SK-N-SH treated with all-trans-retinoic acid at 6 μM for 48 hours (cell line): ENCODE measurements around the gene CD68.

ENCODE experiments used
- ARNTL ChIP-seq: fragments of 450-650 bp; formaldehyde crosslinking; IDR thresholded peaks from 2 replicates; pipeline ENCODE4 v1.5.0; 2020; ENCODE audit warnings: low read depth, mild to moderate bottlenecking, moderate library complexity, borderline replicate concordance
- PPARA ChIP-seq: fragments of 250-450 bp; sonication (Bioruptor Pico); IDR thresholded peaks from 2 replicates; pipeline ENCODE4 v1.5.0; 2020; ENCODE audit warnings: mild to moderate bottlenecking, borderline replicate concordance
- RARB ChIP-seq: fragments of 250-450 bp; sonication (Bioruptor Pico); IDR thresholded peaks from 2 replicates; pipeline ENCODE4 v1.8.0; 2021; ENCODE audit warnings: mild to moderate bottlenecking, moderate library complexity
- TOX ChIP-seq: fragments of 250-450 bp; sonication (Bioruptor Pico); IDR thresholded peaks from 2 replicates; pipeline ENCODE4 v1.8.0; 2021; ENCODE audit warnings: mild to moderate bottlenecking, moderate library complexity, borderline replicate concordance
- TF ChIP-seq, protein P1 (sequence below): fragments of 250-450 bp; sonication (Bioruptor Pico); IDR thresholded peaks from 2 replicates; pipeline ENCODE4 v1.5.1; 2021; ENCODE audit warnings: mild to moderate bottlenecking, moderate library complexity

DNA sequence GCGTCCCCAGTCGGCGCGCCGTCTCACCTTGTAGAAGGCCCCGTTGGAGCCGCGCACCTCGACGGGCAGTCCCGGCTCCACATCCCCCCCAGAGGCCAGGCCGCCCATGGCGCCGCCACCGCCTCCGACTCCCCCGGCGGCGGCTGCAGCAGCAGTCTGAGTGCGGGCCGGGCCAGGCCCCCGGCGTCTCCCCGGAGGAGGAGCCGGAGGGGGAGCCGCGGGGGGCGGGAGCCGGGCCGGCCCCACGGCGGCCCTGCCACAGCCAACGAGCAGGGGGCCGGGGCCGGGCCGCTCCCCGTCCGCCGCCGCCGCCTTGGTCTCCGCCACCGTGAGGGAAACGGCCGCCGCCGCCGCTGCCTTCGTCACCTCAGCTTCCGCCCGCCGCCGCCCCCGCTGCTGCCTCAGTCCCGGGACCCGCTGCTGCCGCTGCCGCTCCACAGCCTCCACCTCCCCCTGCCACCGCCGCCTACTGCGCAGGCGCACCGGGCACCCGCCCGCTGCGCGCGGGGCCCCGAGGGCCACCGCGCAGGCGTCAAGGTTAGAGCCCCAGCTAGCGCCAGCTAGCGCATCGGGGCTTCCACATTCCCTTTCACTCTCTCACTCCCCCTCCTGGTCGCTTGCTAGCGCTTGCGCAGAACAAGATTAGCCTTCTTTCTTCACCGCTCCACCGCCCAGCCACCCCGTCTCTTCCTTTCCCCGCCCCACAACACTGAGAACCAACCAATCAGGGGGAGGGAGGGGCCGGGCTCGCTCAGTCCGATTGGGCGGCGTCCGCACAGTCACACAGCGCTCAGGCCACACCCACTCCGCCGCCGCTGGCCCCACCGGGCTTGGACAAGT, 35.2 kb downstream of the CD68 start, which contains the start of gene FXR2:
- TF ChIP-seq PPARA (CRISPR knock-in tag) (no peak), ARNTL (CRISPR knock-in tag) (no peak), RARB (CRISPR knock-in tag) (no peak), TOX (no peak)
- TF ChIP-seq, protein P1, sequence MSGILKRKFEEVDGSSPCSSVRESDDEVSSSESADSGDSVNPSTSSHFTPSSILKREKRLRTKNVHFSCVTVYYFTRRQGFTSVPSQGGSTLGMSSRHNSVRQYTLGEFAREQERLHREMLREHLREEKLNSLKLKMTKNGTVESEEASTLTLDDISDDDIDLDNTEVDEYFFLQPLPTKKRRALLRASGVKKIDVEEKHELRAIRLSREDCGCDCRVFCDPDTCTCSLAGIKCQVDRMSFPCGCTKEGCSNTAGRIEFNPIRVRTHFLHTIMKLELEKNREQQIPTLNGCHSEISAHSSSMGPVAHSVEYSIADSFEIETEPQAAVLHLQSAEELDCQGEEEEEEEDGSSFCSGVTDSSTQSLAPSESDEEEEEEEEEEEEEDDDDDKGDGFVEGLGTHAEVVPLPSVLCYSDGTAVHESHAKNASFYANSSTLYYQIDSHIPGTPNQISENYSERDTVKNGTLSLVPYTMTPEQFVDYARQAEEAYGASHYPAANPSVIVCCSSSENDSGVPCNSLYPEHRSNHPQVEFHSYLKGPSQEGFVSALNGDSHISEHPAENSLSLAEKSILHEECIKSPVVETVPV (CRISPR knock-in tag) = no peak
